Stimulated activated CD8-positive, alpha-beta memory T cell treated with anti-CD3 and anti-CD28 coated beads, Interleukin-7, amount 100 ng/mL, for 1 hour (primary cell): ENCODE measurements around the gene KMT5B.

ENCODE experiments used
- DNase-seq, 2 donors: peaks; one replicate each; pipeline ENCODE4 v3.0.0-alpha.2; 2020; ENCODE audit warnings: low read depth in 2 of 2

Gene KMT5B

GRCh38 chr11:68145120-68145866, 67.8 kb downstream of the KMT5B start:
- DNase-seq: no peak

GRCh38 chr11:68143310-68143689, 69.8 kb downstream of the KMT5B start:
- no peak for DNase-seq

GRCh38 chr11:68142441-68143309, 70.4 kb downstream of the KMT5B start:
- DNase-seq: no peak

- no peak for DNase-seq
These were observed 71.1 kb downstream of the KMT5B start for GRCh38 chr11:68142028-68142412.

- DNase-seq: no peak
These were observed 71.7 kb downstream of the KMT5B start for GRCh38 chr11:68141246-68142027.

GRCh38 chr11:68140496-68141245, 72.4 kb downstream of the KMT5B start:
- no peak for DNase-seq

GRCh38 chr11:68138237-68138636, 74.9 kb downstream of the KMT5B start:
- DNase-seq: no peak

GRCh38 chr11:68137833-68138232, 75.3 kb downstream of the KMT5B start:
- DNase-seq: no peak

GRCh38 chr11:68136866-68137265, 76.2 kb downstream of the KMT5B start:
- DNase-seq: no peak

GRCh38 chr11:68135161-68135560, 77.9 kb downstream of the KMT5B start:
- no peak for DNase-seq

- DNase-seq: no peak
These were observed 79.3 kb downstream of the KMT5B start for GRCh38 chr11:68133761-68134160.

GRCh38 chr11:68130121-68130520, 83.0 kb downstream of the KMT5B start:
- DNase-seq: no peak

GRCh38 chr11:68128682-68129327, 84.3 kb downstream of the KMT5B start:
- no peak for DNase-seq

- no peak for DNase-seq
These were observed 85.1 kb downstream of the KMT5B start for GRCh38 chr11:68127714-68128681.

GRCh38 chr11:68125164-68125563, 87.9 kb downstream of the KMT5B start:
- no peak for DNase-seq

- DNase-seq: no peak
These were observed 90.1 kb downstream of the KMT5B start for GRCh38 chr11:68122936-68123539.

- DNase-seq: peak; percentile 65 to 68
These were observed 91.8 kb downstream of the KMT5B start, which contains the start of gene CHKA for GRCh38 chr11:68121067-68121899. CHKA (minus strand) TSS chr11:68121388; CDS start chr11:68121177, 211 bp downstream.
